ENCODE measurements around the gene IL1R2.
A peak's percentile ranks its signal among the peaks of the same experiment; 100 is the strongest.
"Not testable (repeated sequence)": the region's sequence is repeated elsewhere in the genome, so short reads cannot be mapped to it uniquely, and the experiment has no call there.

Gene IL1R2

DNA sequence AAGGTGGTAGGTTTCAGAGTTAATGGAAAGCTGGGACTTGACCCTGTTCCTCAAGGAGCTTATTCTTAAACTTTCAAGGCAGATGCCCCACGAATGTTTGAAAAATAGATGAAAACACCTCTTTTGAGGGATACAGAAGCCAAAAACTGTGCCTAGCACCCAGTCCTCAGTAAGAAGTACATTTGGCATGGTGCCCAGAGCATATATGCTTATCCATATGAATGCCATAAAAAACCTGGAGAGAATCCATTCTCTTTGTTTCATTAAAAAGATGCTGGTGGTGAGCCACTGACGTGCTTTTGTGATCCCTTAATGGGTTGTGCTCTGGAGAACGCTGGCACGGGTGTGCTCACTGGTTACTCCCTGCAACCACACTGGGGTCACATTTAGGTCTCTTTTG is 69.0 kb downstream of the IL1R2 start:
- DNase-seq (ENCODE audit: low read depth in 3 of 3), result no peak

DNA sequence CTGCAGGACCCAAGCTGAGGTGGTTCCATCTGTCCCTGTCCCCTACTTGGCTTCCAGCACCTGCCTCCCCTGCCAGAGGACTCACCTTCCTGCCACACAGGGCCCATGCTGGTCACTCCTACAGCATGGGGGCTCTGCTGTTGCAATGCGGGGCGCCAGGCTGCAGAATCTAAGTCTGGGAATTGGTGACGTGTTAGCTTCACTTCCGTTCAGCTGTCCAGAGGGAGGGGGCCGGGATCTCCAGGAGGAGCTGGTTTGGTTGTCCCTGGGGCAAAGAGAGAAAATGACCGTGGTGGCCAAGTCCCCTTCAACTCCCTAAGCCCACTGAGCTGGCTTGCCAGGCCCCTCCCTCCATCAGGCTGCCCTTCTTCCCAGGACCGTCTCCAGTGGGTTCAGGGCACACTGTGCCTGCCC is 69.5 kb downstream of the IL1R2 start:
- DNase-seq (ENCODE audit: low read depth in 3 of 3), result no peak

DNA sequence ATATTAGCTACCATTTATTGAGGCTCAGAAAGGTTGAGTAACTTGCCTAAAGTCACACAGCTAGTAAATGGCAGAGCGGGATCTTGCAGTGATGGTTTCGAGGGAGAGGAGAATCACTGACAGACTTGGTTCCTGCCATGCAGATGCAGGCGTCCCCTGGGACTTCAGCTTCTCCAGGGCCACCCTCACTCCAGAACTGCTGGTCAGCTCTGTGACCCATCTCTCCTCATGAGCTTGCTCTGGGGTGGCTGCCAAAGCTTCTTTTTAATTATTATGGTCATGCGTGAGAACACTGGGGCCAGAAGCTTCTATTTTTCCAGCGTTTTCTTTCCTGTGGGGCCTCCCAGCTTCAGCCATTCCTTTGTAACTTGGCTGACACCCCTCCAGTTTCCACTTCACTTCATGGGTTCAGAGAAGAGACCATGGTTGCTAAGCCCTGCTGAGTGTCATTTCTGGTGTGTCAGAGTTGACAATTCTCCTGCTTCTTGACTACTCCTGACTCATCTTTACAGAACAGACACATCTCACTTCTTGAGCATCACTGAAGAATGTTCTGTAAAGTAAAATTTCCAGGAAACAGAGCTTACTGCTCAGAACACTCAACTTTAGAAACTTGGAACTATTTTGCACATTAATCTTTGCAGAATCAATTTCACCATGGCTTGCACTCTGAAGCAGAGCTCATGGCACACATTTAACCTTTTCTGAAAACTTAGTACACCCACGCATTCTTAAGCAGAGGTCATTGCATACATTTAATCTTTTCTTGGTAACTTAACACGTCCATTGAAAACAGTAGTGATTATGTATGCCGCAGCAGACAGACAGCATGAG is 70.4 kb downstream of the IL1R2 start:
- peak in 1 of 3 donors; percentile 17 for DNase-seq (ENCODE audit: low read depth in 3 of 3)

DNA sequence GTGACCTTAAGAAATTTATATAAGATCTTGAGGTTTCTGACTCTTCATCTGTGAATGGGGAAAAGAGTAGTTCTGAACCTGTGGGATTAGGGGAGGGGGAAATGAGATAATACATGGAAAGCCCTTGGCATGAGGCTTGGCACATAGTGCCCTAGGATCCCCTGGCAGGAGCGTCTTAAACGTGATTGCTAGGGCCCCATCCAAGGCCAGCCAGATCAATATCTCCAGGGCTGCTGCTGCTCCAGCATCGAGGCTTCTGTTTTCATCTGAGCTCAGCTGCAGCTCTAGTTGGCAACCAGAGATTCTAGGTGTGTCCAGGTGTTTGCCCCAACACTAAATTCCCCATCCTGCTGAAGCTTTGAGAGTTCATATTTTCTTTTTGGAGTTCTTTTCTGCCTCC is 71.0 kb downstream of the IL1R2 start:
- DNase-seq (ENCODE audit: low read depth in 3 of 3), result no peak

DNA sequence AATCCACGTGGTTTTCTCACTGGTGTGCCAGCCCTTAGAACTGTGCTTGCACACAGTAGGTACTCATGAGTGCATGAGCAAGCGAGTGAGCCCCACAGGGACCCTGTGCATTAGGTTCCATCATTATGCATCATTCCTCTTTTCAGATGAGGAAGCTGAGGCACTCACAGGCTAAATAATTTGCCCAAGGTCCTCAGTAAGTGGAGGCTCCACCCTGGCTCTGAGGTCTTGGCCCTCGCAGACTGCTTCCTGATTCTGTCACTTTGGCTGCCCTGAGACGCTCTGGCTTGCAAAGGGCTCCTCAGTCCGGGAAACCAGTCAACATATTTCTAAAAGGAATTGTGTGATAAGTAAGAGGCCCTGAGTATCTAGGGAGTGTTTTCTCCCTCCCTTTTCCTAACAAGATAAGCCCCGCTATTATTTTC is 71.7 kb downstream of the IL1R2 start:
- DNase-seq (ENCODE audit: low read depth in 3 of 3), result no peak

DNA sequence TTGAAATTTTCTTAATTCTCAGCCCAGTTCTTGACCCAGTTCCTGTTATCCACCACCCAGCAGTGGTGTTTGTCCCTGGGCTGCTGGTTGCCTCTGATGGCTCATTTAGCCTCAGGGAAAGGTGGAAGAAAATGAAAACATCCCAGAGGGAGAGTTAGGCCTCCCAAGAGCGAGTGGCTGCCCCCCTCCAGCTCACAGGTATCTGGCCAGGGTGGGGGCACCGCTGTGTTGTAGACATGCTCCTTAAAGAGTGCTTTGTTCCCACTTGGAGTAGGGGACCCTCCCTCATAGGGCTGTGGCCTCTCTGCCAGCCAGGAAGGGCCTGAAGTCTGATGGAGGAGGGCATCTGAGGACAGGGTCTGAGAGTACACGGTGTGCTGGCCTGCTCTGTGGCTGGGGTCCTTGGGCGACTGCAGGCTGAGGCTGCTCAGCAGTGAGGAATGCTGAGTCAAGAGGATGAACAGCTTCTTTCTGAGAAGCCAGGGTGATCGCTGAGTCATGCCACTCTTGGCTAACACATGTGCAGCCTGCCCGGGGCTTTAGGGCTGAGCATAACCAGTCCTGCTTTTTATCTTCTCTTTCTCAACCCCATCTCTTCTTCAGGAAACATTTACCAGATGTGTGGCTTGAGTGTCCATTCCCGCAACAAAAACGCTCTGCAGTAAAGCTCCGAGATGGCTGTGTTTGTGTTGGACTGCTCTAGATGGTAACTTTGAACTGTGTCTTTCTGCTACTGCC is 72.3 kb downstream of the IL1R2 start:
- peak in 2 of 3 donors; percentile 34 to 39 for DNase-seq (ENCODE audit: low read depth in 3 of 3)

DNA sequence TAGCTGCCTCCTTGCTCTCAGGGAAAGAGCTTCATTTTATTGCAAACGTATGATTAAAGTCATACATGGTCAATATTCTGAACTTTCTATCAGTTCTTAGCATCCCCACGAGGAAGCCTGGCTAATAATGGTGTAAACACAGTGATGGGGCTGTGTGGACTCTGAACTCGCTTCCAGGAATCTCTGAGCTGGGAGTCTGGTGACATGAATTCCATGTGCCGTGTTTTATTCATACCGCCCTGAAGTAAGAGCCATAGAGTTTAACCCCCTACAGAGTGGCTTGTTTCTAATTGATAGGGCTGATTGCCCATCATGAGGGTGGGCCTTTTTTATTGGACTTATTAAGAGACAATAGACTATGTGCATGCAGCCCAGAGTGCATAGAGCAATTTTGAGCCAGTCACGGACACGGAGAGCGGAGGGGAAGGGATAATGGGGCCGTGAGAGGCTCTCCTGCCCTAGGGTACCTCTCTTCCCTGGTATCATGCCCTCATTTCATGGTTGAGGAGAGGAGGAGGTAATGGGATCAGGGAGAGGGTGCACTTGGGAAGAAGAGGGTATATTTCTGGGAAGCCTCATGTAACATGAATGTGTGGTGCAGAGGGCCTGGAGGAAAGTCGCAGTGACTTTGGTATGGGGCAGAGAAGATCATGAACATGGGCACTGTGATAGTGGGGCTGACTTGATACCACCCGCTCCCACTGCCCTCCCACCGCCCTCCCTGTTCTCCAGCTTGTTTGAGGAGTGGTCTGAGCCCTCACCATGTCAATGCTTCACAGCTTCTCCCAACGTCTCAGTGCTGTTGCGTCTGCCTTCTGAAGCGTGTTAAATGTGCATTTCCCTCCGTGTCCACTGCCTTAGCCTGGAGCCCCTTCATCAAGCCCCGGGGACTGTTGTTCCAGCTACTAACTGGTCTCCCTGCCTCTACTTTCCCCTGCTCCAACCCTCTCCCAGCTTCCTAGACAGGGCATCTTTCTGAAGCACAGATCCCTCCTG is 73.2 kb downstream of the IL1R2 start:
- DNase-seq (ENCODE audit: low read depth in 3 of 3), result no peak

DNA sequence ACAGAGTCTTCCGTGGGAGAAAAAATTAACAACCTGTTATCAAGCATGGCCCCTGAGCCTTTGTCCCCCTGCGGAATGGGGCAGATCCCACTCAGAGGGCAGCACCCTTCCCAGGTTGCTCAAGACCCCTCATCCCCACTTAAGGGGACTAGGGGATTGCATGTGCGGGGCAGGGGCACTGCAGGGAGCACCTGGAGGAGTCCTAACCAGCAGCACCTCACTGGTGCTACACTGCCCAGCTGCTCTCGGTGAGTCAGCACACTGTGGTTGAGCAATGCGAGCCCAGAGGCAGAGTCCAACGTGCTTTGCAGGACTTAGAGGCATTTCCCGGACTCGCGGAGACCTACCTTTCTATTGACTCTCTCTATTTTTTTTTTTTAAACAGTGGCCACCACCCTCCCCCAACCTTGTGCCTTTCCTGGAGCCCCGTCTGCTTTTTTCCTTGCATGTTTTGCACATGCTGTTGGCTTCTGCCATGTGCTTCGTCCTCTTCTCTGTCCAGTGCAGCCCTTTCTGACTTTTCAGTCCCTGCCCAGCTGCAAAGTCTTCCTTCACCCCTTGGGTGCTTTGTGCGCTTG is 74.0 kb downstream of the IL1R2 start:
- no peak for DNase-seq (ENCODE audit: low read depth in 3 of 3)

DNA sequence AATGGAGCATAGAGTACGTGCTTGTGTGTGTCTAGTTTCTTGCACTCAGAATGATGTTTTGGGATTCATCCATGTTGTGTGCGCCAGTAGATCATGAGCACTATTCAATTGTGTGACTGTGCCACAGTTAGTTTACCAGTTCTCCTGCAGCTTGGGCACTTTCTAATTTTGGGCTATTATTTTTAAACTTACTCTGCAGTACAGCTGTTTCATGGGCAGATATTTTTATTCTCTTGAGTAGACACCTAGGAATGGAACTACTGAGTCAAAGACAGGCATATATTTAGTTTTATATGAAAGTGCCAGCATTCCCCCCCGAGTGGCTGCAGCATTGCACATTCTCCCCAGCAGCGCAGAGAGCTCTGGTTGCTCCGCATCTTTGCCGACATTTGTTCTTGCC is 74.8 kb downstream of the IL1R2 start:
- DNase-seq (ENCODE audit: low read depth in 3 of 3), result no peak

DNA sequence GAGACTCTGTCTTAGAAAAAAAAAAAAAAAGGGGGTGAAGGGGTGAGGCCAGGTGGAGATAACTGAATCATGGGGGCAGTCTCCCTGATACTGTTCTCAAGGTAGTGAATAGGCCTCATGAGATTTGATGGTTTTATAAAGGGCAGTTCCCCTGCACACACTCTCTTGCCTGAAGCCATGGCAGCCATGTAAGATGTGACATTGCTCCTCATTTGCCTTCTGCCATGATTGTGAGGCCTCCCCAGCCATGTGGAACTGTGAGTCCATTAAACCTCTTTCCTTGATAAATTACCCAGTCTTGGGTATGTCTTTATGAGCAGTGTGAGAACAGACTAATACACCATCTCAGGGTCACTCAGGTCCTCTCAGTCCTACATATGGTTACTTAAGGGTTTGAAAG is 76.4 kb downstream of the IL1R2 start:
- DNase-seq (ENCODE audit: low read depth in 3 of 3), result not testable (repeated sequence)

DNA sequence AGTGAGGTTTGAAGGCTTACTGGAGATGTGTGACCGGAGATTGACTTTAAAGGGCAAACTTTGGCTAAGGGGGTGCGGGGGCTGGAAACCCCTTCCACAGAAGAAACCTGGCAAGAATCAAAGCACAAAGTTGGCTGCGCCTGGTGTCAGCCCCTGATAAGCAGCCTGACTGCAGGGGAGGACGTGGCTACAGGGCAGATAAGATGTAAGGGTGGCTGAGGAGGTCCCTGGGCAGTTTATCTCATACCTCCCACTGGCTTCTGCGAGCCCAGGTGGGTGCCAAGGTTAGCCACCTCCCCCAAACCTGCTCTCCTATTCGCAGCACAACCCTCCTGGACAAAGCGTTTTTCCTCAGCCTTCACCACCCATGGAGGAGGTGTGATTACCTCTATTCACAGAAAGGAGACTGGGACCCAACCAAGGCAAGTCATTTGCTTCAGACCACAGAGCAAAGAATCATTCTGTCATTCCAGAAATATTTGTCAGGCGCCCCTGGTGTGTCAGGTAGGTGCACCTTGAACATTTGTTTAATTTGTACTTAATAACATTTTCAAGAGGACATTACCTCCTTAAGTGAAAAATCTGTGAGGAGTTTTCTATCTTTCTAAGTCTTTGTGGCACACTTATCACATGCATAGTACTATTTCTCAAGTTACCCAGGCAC is 77.7 kb downstream of the IL1R2 start:
- no peak for DNase-seq (ENCODE audit: low read depth in 3 of 3)

DNA sequence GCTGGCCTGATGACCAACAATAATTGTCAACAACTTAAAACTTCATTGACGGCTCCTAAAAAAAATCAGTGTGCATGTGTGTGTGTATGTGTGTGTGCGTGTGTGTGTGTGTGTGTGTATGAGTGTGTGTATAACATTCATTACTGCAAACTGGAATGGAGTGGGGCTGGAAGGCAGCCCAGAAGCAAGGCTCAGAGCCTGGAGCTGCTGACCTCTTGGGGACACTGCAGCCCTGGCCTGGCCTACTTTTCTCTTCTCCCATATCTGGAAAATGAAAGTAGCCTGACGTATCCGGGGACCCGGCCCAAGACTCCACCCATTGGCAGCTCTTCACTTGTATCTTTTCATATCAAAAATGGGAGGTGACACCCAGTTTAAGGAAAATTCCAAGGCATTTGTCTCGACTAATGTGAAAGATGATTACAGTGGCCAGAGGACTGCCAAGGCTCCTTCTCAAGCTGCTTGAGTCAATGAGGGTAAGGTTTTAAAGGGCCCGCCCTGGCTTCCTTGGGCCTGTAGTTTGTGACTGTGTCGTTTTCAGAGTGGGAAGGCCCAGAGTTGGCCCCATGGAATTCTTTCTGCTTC is 78.4 kb downstream of the IL1R2 start:
- DNase-seq (ENCODE audit: low read depth in 3 of 3), result no peak

DNA sequence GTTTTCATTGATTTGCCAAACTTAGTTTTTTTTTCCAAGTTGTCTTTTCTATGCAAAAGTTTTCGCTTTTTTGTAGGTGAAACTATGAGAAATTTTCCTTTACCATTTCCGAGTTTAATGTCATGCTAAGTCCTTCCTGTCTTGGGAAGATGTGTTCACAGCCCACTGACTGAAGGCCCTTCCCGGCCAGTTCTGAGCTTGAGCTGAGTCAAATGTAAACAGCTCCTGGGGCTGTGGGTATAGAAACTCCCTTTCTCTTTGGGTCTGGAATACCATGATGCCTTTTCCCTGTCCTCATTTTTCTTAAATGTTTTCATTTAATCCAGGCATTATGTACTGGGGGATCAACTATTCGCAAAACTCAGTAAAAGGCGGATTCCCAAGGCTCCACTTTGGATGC is 81.0 kb downstream of the IL1R2 start:
- no peak for DNase-seq (ENCODE audit: low read depth in 3 of 3)

DNA sequence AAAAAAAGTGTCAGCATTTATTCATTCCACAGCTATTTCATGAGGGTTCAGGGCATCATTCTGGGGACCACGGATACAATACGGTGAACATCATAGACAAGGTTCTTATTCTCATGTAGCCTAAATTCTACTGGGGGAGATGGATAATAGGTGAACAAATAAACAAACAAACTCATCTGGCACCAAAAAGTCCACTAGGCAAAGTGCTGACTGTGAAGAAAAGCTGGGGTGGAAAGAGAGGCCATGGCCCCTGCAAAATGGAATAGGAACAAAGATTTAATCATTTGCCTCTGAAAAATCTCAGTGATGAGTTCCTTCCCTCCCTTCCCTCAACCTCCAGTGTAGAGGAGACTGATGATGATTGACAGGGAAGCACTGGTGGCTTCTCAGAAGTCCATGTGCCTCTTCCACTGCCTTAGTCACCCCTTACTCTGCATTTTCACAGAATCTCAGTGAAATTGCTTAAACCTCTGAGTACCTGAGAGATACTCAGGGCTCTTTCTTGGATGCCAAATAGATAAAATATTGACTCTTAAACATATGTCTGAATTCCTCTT is 81.5 kb downstream of the IL1R2 start:
- DNase-seq (ENCODE audit: low read depth in 3 of 3), result no peak

DNA sequence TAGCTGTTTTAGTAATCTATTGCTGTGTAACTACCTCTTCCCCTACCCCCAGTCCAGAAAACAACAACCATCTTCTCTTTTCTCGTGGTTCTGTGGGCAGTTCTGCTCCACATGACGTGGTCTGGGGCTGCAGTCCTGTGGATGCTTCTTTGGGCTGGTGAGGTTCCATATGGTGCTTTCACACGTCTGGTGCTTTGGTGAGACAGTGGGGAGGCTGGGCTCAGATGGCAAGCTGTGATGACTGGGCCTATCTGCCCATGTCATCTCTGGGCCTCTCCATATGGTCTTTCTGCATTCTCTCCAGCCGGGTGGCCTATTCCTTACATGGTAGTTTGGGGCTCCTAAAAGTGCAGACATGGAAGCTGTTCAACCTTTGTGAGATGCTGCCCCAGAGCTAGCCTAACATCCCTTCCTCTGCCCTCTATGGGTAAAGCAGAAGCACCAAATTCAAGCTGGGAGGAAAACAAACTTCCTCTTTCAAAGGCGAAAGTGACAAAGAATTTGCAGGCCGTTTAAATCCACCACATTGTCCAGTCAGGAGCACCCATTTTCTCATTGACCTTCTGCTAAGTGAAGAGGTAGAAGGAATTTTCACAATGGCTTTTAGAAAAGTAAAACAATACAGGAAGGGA is 82.5 kb downstream of the IL1R2 start:
- DNase-seq (ENCODE audit: low read depth in 3 of 3), result no peak

DNA sequence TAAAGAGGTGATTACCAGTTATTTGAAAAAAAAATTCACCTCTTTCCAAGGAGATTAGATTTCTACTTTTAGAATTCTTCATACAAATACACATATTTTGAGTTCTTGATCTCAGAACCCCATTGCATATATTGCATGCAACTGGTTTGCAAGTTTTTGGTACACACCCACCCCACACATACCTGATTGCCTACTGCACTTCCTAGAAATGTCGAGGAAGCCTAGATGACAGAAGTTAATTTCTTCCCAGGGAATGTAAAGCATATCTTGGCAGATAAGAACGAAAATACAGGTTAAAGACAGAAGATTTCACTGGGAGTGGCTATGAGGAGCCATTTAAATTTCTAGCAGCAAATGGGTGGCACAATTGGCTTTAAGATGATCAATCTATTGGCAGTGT is 83.7 kb downstream of the IL1R2 start:
- no peak for DNase-seq (ENCODE audit: low read depth in 3 of 3)

DNA sequence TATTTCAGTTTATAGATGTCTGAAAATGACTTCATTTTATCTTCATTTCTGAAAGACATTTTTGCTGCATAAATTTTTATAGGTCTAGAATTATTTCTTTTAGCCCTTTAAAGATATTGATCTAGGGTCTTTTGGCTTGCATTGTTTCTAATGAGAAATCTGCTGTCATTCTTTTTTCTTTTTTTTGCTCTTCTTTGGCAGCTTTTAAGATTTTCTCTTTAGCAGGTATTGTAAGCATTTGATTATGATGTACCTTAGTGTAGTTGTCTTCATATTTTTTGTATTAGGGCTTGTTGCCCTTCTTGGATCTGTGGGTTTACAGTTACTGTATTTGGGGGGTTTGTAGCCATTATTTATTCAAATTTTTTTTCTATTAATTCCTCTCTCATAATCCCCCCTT is 84.8 kb downstream of the IL1R2 start:
- DNase-seq (ENCODE audit: low read depth in 3 of 3), result no peak
